ENCODE data around the gene LETM1. TPM values are rescaled to one million over a fixed set of nuclear protein-coding genes. Genes with fewer than 3 reads are reported as not detected.

LETM1 gene
- total and polyA plus RNA-seq, 2 of the 13 experiments (the other 11 are each of a cell fraction or from before 2014, with no cell fraction given): 9.7 to 41.6 TPM

DNA sequence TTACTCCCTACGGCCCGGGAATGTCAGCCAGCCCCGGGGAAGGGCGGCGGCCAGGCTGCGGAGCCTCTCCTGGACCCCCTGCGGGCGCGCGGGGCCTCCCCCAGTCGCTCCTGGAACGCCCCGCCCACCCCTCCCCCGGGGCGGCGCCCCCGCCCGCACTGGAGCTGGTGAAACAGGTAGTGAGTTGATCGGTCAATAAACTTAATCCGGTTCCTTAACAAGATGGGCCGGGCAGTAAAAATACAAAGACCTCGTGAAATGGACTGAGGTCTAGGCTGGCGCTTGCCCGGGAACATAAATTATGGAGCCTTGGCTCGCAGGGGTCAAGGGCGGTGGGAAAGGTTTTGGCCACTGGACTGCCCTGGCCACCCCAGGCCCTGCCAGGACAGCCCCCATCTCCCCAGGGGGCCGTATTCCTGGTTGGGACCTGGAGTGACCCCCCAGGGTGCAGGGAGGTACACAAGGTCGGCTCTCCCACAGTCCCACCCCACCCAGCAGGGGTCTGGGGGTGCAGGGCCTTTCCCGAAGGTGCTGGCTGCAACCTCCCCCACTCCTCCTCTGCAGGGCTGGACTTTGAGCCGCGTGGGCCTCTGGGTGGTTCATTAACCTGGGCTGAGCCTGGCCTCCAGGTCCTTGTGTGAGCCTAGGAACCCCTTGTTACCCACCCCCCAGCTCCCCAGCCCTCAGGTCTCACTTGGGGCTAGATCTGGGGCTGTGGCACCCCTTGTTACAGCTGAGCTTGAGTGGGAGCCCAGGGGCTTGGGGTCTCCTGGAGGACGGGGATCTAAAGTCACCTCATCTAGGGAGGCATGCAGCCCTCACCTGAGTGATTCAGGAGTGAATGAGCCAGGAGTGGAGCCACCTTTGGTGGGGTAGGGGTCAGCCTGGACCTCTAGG is 60.4 kb downstream of the LETM1 start:
- Histone ChIP-seq H3K9me3 (ENCODE audit: low read length) (no peaks in the 10 kb centered on the region), H3K4me2 (ENCODE audit: low read depth, low read length) (peak overlapping the region; percentile 94), H3K27me3 (ENCODE audit: control insufficient read depth in 1 of 2, insufficient read depth in 2 of 2, low read length in 2 of 2) (peaks cover 7 to 14% of the 10 kb centered on the region in 2 experiments; a peak in 4 of 5 replicates), H4K20me1 (ENCODE audit: insufficient read depth, low read length) (peaks cover 18% of the 10 kb centered on the region), H3K79me2 (ENCODE audit: insufficient read depth, low read length) (peaks cover 58% of the 10 kb centered on the region), H3K4me1 (ENCODE audit: insufficient read depth, low read length) (peaks cover 71% of the 10 kb centered on the region), H2AFZ (ENCODE audit: low read length) (no peak overlapping the region), H3K36me3 (replicated peaks in 1 of 2; ENCODE audit: control insufficient read depth in 1 of 2, insufficient read depth in 2 of 2, low read length in 2 of 2) (peaks cover 9 to 19% of the 10 kb centered on the region in 2 experiments; a peak in 2 of 5 replicates), H3K4me3 (replicated peaks in 1 of 3; ENCODE audit: insufficient read depth in 1 of 3, low read depth in 2 of 3, low read length in 3 of 3) (peak overlapping the region; percentile 94 to 98 (median 95)), H3K27ac (ENCODE audit: extremely low read length, insufficient read depth, low read length) (peak overlapping the region; percentile 92), H3K9ac (ENCODE audit: insufficient read depth, low read depth, low read length) (peak overlapping the region; percentile 94)
- no TSS peak for BruUV-seq (replicated peaks)
- WGBS (ENCODE audit: low lambda C conversion rate): 2% methylated on average over 10 of the region's 32 CpGs
- peak; percentile 62 for ATAC-seq
- FAIRE-seq: peak; percentile 94
- peak; percentile 88 for DNase-seq (ENCODE audit: low spot score)
- intact Hi-C loops (cut with micrococcal nuclease; ENCODE audit: unreplicated experiment): loop anchor here (2.0 to 5.0 kb wide), 3 partner anchors 15 to 48 kb away; no protein-coding TSS in a partner anchor
- in situ Hi-C loops (cut with HindIII; ENCODE audit: extremely low pct_ligation_motif_present, low pct_unique_long_range_greater_than_20kb): no loop called here
- POLR2A ChIA-PET: interaction anchor here (1.0 to 28.6 kb wide), 8 partner anchors 11 to 75 kb away, joined by 3 to 1258 read pairs (median 26); partner anchors contain the start of genes LETM1, TACC3 and TMEM129
- CTCF ChIA-PET (ENCODE audit: low intra/inter-chr PET ratio, low total read pairs): interaction anchor here (1.3 to 3.3 kb wide), 2 partner anchors 14 to 50 kb away, joined by 3 to 11 read pairs; no protein-coding TSS in a partner anchor
- 0 out of 2 replicates have a peak, but pooled peaks have one; percentile 84 for TF ChIP-seq EED (CRISPR knock-in tag; IDR thresholded peaks at IDR 0.05)
- no peak for TF ChIP-seq ZNF7 (CRISPR knock-in tag; IDR thresholded peaks at IDR 0.05)
- no peak for TF ChIP-seq MAF1 (CRISPR knock-in tag; IDR thresholded peaks at IDR 0.05; ENCODE audit: borderline replicate concordance)
- no peak for TF ChIP-seq JUN (CRISPR knock-in tag; IDR thresholded peaks at IDR 0.05)
- TF ChIP-seq, protein P1, sequence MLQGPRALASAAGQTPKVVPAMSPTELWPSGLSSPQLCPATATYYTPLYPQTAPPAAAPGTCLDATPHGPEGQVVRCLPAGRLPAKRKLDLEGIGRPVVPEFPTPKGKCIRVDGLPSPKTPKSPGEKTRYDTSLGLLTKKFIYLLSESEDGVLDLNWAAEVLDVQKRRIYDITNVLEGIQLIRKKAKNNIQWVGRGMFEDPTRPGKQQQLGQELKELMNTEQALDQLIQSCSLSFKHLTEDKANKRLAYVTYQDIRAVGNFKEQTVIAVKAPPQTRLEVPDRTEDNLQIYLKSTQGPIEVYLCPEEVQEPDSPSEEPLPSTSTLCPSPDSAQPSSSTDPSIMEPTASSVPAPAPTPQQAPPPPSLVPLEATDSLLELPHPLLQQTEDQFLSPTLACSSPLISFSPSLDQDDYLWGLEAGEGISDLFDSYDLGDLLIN (CRISPR knock-in tag; IDR thresholded peaks at IDR 0.05; ENCODE audit: borderline replicate concordance): 0 out of 2 replicates have a peak, but pooled peaks have one; percentile 86
- TF ChIP-seq SMARCC2 (IDR thresholded peaks at IDR 0.05): no peak
- TF ChIP-seq ZNF414 (CRISPR knock-in tag; IDR thresholded peaks at IDR 0.05): peak; percentile 71; the same call in 1 of the 2 replicates
- no peak for TF ChIP-seq ZNF557 (CRISPR knock-in tag; IDR thresholded peaks at IDR 0.05)
- peak; percentile 88 for TF ChIP-seq PHF5A (CRISPR knock-in tag; IDR thresholded peaks at IDR 0.05; ENCODE audit: low read depth, unreplicated experiment)
- TF ChIP-seq, protein P2, sequence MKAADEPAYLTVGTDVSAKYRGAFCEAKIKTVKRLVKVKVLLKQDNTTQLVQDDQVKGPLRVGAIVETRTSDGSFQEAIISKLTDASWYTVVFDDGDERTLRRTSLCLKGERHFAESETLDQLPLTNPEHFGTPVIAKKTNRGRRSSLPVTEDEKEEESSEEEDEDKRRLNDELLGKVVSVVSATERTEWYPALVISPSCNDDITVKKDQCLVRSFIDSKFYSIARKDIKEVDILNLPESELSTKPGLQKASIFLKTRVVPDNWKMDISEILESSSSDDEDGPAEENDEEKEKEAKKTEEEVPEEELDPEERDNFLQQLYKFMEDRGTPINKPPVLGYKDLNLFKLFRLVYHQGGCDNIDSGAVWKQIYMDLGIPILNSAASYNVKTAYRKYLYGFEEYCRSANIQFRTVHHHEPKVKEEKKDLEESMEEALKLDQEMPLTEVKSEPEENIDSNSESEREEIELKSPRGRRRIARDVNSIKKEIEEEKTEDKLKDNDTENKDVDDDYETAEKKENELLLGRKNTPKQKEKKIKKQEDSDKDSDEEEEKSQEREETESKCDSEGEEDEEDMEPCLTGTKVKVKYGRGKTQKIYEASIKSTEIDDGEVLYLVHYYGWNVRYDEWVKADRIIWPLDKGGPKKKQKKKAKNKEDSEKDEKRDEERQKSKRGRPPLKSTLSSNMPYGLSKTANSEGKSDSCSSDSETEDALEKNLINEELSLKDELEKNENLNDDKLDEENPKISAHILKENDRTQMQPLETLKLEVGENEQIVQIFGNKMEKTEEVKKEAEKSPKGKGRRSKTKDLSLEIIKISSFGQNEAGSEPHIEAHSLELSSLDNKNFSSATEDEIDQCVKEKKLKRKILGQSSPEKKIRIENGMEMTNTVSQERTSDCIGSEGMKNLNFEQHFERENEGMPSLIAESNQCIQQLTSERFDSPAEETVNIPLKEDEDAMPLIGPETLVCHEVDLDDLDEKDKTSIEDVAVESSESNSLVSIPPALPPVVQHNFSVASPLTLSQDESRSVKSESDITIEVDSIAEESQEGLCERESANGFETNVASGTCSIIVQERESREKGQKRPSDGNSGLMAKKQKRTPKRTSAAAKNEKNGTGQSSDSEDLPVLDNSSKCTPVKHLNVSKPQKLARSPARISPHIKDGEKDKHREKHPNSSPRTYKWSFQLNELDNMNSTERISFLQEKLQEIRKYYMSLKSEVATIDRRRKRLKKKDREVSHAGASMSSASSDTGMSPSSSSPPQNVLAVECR (CRISPR knock-in tag; IDR thresholded peaks at IDR 0.05; ENCODE audit: borderline replicate concordance): peak; percentile 81
- TF ChIP-seq ZNF207 (IDR thresholded peaks at IDR 0.05; ENCODE audit: borderline replicate concordance): no peak
- no peak for TF ChIP-seq SMC3 (IDR thresholded peaks at IDR 0.05; ENCODE audit: low read length)
- TF ChIP-seq ARNTL (CRISPR knock-in tag; IDR thresholded peaks at IDR 0.05): peak; percentile 58; the same call in 1 of the 2 replicates
- peak; percentile 86; the same call in 1 of the 2 replicates for TF ChIP-seq ZNF160 (CRISPR knock-in tag; IDR thresholded peaks at IDR 0.05)
- TF ChIP-seq TGIF2 (CRISPR knock-in tag; IDR thresholded peaks at IDR 0.05): peak; percentile 50; the same call in 1 of the 2 replicates
